ENCODE results near the gene RBM47. TPM values are rescaled to one million over a fixed set of nuclear protein-coding genes. Genes with fewer than 3 reads are reported as not detected.

RBM47 gene
- total RNA-seq, result 0.52 and 1.4 TPM in 2 replicates

DNA sequence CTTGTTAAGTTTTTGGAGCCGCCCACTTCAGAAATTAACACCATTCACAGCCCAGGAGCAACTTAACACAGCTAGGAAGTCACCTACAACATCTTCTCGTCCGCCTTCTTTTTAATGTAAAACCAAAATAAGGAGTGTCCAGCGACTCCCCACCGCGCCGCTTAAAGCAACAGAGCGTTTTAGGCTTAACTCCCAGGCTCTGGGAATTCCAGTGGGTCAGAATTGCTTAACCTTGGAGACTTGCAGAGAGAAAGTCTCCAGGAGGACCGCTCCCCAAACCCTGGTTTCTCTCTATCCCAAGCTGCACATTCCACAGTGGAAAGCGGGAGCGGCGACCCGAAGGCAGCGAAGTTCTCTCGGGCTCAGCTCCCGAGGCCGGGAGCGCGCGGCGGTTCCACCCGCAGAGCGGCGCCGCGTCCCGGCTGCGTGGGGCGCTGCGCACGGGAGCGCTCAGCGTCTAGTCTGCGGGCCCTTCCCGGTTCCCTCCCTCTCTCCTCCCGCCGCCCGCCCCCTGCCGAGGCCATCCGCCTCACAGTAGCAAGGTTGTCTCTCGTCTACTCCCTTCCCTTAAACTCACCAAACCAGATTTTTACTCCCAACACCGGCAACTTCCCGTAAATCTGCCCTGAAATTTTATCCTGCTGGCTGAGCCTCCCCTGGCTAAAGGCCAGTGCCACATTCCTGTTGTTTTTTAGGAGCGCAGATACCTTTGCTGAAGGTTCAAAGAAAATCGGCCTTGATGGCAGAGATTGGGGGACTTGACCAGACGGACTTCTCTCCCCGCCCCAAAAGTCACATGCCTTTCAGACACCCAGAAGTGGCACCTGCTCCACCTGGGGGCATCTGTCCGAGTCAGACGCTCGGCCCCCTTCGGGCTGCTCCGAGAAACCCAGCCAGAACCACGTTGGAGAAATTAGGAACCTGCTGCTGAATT is at the start of gene RBM47:
RBM47 (minus strand) TSS at position 464 of the 934 bp plus-strand sequence. CDS start 190,971 bp downstream, outside the sequence.

Small RNA genes within 50 kb of the gene (small RNA-seq; reads per million reads assigned to genes)
- not detected for gene AC098869.1
- gene MIR4802, result not detected
- not detected for gene RNU7-74P

Other genes starting within 250 kb of the RBM47 start
- gene NSUN7, start 120.1 kb upstream of the RBM47 start, total RNA-seq, result 0.11 TPM in 1 of 2 replicates, not detected in the other

Data from articular chondrocyte of knee joint (primary cell).